Measurements from ENCODE around the gene C5orf46. TPM values are rescaled to one million over a fixed set of nuclear protein-coding genes. Genes with fewer than 3 reads are reported as not detected.
"Not testable (repeated sequence)": the region's sequence is repeated elsewhere in the genome, so short reads cannot be mapped to it uniquely, and the experiment has no call there.

Gene C5orf46
- total RNA-seq, 2 experiments from 2014 or later: not detected

DNA sequence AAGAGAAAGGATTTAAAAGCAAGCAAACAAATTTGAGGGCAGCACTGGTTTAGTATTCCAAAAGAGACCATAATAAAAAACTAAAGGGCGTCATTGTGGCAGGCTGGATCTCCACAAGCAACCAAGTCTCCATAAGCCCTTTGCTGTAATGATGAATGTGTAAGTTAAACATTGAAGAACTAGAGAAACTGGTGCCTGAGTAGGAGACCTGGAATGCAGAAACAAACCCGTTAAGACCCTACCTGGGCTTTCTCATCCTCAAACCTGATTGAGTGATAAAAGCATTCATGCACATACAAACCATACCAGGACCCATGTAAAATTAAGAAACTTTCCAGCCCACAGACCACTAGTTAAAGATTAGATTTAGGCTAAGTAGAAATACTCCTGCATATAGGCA is 29.7 kb downstream of the C5orf46 start:
- Histone ChIP-seq H3K79me2 (ENCODE audit: insufficient read depth, low read depth, low read length) (no peaks in the 10 kb centered on the region), H2AFZ (ENCODE audit: low read length) (no peak overlapping the region), H3K4me2 (ENCODE audit: low read length) (no peak overlapping the region), H3K9me2 (ENCODE audit: insufficient read depth, low read length) (no peaks in the 10 kb centered on the region), H3K27ac (ENCODE audit: low read depth, low read length, poor library complexity, severe bottlenecking) (no peak overlapping the region), H3K4me3 (ENCODE audit: low read depth, low read length, poor library complexity, severe bottlenecking) (no peak overlapping the region), H3K9me3 (ENCODE audit: low read length) (no peaks in the 10 kb centered on the region), H3K36me3 (ENCODE audit: insufficient read depth, low read length) (no peaks in the 10 kb centered on the region), H4K20me1 (ENCODE audit: insufficient read depth, low read length) (no peaks in the 10 kb centered on the region), H3K4me1 (ENCODE audit: insufficient read depth, low read length, poor library complexity, severe bottlenecking) (no peaks in the 10 kb centered on the region)
- no peak for DNase-seq (ENCODE audit: low spot score)
- ChIA-PET CTCF (ENCODE audit: unreplicated experiment) (no interaction called here), POLR2A (no interaction called here)
- TF ChIP-seq EZH2phosphoT487 (IDR thresholded peaks at IDR 0.05; ENCODE audit: borderline replicate concordance, low read depth, low read length): no peak
- TF ChIP-seq, protein P1, sequence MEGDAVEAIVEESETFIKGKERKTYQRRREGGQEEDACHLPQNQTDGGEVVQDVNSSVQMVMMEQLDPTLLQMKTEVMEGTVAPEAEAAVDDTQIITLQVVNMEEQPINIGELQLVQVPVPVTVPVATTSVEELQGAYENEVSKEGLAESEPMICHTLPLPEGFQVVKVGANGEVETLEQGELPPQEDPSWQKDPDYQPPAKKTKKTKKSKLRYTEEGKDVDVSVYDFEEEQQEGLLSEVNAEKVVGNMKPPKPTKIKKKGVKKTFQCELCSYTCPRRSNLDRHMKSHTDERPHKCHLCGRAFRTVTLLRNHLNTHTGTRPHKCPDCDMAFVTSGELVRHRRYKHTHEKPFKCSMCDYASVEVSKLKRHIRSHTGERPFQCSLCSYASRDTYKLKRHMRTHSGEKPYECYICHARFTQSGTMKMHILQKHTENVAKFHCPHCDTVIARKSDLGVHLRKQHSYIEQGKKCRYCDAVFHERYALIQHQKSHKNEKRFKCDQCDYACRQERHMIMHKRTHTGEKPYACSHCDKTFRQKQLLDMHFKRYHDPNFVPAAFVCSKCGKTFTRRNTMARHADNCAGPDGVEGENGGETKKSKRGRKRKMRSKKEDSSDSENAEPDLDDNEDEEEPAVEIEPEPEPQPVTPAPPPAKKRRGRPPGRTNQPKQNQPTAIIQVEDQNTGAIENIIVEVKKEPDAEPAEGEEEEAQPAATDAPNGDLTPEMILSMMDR (conservative IDR thresholded peaks at IDR 0.05; ENCODE audit: low read length): no peak
- BruUV-seq (replicated peaks): no TSS peak
- intact Hi-C loops (cut with micrococcal nuclease; ENCODE audit: unreplicated experiment): no loop called here

DNA sequence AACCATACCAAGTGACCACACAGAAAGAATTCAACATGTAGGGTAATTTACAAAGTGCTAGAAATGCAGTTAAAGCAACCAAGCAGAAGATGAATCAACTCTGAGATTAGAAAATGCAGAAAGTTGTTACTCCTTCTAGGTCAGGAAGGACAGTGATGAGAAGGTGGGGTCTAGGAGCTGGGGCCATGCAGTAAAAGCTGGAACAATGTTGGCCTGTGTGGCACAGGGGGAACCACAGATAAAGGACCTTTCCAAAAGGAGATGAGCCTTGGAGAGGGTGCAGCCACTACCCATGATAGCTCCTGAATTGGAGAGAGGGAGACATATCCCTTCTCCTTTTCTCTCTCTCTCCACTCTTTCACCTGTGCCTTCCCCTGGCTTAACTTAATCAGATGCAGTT is 30.2 kb downstream of the C5orf46 start:
- no peak for TF ChIP-seq EZH2phosphoT487 (IDR thresholded peaks at IDR 0.05; ENCODE audit: borderline replicate concordance, low read depth, low read length)
- TF ChIP-seq, protein P1 (conservative IDR thresholded peaks at IDR 0.05; ENCODE audit: low read length): no peak
- CTCF ChIA-PET (ENCODE audit: unreplicated experiment): no interaction called here
- intact Hi-C loops (cut with micrococcal nuclease; ENCODE audit: unreplicated experiment): no loop called here
- no peak overlapping the region for H3K4me2 ChIP-seq (ENCODE audit: low read length)
- no peak overlapping the region for H3K4me3 ChIP-seq (ENCODE audit: low read depth, low read length, poor library complexity, severe bottlenecking)
- H3K9me3 ChIP-seq (ENCODE audit: low read length): no peaks in the 10 kb centered on the region
- no peaks in the 10 kb centered on the region for H3K79me2 ChIP-seq (ENCODE audit: insufficient read depth, low read depth, low read length)
- no peaks in the 10 kb centered on the region for H4K20me1 ChIP-seq (ENCODE audit: insufficient read depth, low read length)
- H2AFZ ChIP-seq (ENCODE audit: low read length): no peak overlapping the region
- no peak overlapping the region for H3K27ac ChIP-seq (ENCODE audit: low read depth, low read length, poor library complexity, severe bottlenecking)
- H3K4me1 ChIP-seq (ENCODE audit: insufficient read depth, low read length, poor library complexity, severe bottlenecking): no peaks in the 10 kb centered on the region
- H3K9me2 ChIP-seq (ENCODE audit: insufficient read depth, low read length): no peaks in the 10 kb centered on the region
- no peak for DNase-seq (ENCODE audit: low spot score)
- H3K36me3 ChIP-seq (ENCODE audit: insufficient read depth, low read length): no peaks in the 10 kb centered on the region
- BruUV-seq (replicated peaks): no TSS peak
- POLR2A ChIA-PET: no interaction called here

DNA sequence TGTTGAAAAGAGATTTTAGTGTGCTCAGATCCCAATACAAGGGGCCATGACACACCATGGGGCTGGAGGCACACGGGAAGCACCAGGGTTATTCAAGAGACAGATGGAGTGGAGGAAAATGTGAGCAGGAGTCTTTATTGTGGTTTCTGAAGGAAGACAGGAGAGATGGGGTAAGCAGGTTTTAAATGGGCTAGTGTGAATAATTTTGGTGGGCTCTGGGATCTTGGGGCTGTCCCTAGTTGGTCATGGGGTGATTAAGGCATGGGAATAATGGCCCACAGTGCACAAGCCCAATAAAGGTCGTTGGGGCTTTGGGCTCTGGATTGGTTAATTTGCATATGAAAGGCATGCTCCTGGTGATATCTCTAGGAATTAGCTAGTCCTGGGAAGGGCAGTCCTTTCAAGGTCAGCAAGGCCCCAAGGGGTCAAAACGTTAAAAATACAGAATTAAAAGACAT is 31.4 kb downstream of the C5orf46 start:
- BruUV-seq (replicated peaks): no TSS peak
- Histone ChIP-seq H3K36me3 (ENCODE audit: insufficient read depth, low read length) (no peaks in the 10 kb centered on the region), H3K4me3 (ENCODE audit: low read depth, low read length, poor library complexity, severe bottlenecking) (no peak overlapping the region), H3K27ac (ENCODE audit: low read depth, low read length, poor library complexity, severe bottlenecking) (no peak overlapping the region), H4K20me1 (ENCODE audit: insufficient read depth, low read length) (no peaks in the 10 kb centered on the region), H3K79me2 (ENCODE audit: insufficient read depth, low read depth, low read length) (no peaks in the 10 kb centered on the region), H2AFZ (ENCODE audit: low read length) (no peak overlapping the region), H3K4me2 (ENCODE audit: low read length) (no peak overlapping the region), H3K4me1 (ENCODE audit: insufficient read depth, low read length, poor library complexity, severe bottlenecking) (no peaks in the 10 kb centered on the region), H3K9me2 (ENCODE audit: insufficient read depth, low read length) (no peaks in the 10 kb centered on the region), H3K9me3 (ENCODE audit: low read length) (no peaks in the 10 kb centered on the region)
- intact Hi-C loops (cut with micrococcal nuclease; ENCODE audit: unreplicated experiment): no loop called here
- ChIA-PET POLR2A (no interaction called here), CTCF (ENCODE audit: unreplicated experiment) (no interaction called here)
- no peak for DNase-seq (ENCODE audit: low spot score)
- TF ChIP-seq, protein P1 (conservative IDR thresholded peaks at IDR 0.05; ENCODE audit: low read length): no peak
- no peak for TF ChIP-seq EZH2phosphoT487 (IDR thresholded peaks at IDR 0.05; ENCODE audit: borderline replicate concordance, low read depth, low read length)

DNA sequence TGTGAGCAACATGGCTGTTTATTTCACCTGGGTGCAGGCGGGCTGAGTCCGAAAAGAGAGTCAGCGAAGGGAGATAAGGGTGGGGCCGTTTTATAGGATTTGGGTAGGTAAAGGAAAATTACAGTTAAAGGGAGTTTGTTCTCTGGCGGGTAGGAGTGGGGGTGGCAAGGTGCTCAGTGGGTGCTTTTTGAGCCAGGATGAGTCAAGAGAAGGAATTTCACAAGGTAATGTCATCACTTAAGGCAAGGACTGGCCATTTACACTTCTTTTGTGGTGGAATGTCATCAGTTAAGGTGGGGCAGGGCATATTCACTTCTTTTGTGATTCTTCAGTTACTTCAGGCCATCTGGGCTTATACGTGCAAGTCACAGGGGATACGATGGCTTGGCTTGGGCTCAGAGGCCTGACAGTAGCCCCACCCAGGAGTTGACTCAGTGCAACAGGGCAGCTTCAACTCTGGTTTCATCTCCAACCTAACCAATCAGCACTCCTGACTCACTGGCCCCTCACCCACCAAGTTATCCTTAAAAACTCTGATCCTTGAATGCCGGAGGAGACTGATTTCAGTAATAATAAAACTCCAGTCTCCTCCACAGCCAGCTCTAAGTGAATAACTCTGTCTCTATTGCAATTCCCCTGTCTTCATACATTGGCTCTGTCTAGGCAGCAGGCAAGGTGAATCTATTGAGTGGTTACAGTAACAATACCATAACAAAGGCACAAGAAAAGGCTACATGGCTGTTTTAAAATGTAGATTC is 32.0 kb downstream of the C5orf46 start:
- H4K20me1 ChIP-seq (ENCODE audit: insufficient read depth, low read length); BruUV-seq (replicated peaks): not testable (repeated sequence)

More for the DNA sequence above, 32.0 kb downstream of the C5orf46 start:
- CTCF ChIA-PET (ENCODE audit: unreplicated experiment); DNase-seq (ENCODE audit: low spot score); H3K79me2 ChIP-seq (ENCODE audit: insufficient read depth, low read depth, low read length); intact Hi-C loops (cut with micrococcal nuclease; ENCODE audit: unreplicated experiment); H3K36me3 ChIP-seq (ENCODE audit: insufficient read depth, low read length); H2AFZ ChIP-seq (ENCODE audit: low read length); H3K4me1 ChIP-seq (ENCODE audit: insufficient read depth, low read length, poor library complexity, severe bottlenecking); H3K9me3 ChIP-seq (ENCODE audit: low read length); H3K4me3 ChIP-seq (ENCODE audit: low read depth, low read length, poor library complexity, severe bottlenecking); H3K9me2 ChIP-seq (ENCODE audit: insufficient read depth, low read length); H3K4me2 ChIP-seq (ENCODE audit: low read length); H3K27ac ChIP-seq (ENCODE audit: low read depth, low read length, poor library complexity, severe bottlenecking); POLR2A ChIA-PET: not testable (repeated sequence)
